Measurements from ENCODE around the gene FAM83G.

- TF ChIP-seq CTCF (conservative IDR thresholded peaks at IDR 0.05; ENCODE audit: low read length) (no peak), EZH2phosphoT487 (IDR thresholded peaks at IDR 0.05; ENCODE audit: borderline replicate concordance) (no peak)
These were observed 14.7 kb upstream of the FAM83G start for GRCh38 chr17:19019041-19019941.

All from Loucy (cell line).